Measurements from ENCODE around the gene KMT5C. TPM values are rescaled to one million over a fixed set of nuclear protein-coding genes. Genes with fewer than 3 reads are reported as not detected.

Gene KMT5C
- total RNA-seq, 1 experiment from 2014 or later = 5.2 TPM

GRCh38 chr19:55389386-55390317 lies 50.0 kb downstream of the KMT5C start:
- in situ Hi-C loops (cut with HindIII; ENCODE audit: low pct_unique_long_range_greater_than_20kb, low sequenced_read_pairs) = no loop called here
- DNase-seq (ENCODE audit: low read depth, low spot score) = no peak

GRCh38 chr19:55390461-55390880 lies 50.8 kb downstream of the KMT5C start:
- in situ Hi-C loops (cut with HindIII; ENCODE audit: low pct_unique_long_range_greater_than_20kb, low sequenced_read_pairs) = no loop called here
- no peak for DNase-seq (ENCODE audit: low read depth, low spot score)

GRCh38 chr19:55391191-55391670 lies 51.6 kb downstream of the KMT5C start:
- no peak for DNase-seq (ENCODE audit: low read depth, low spot score)

GRCh38 chr19:55391702-55392615 lies 52.3 kb downstream of the KMT5C start:
- DNase-seq (ENCODE audit: low read depth, low spot score) = no peak
- in situ Hi-C loops (cut with HindIII; ENCODE audit: low pct_unique_long_range_greater_than_20kb, low sequenced_read_pairs) = no loop called here

More at GRCh38 chr19:55391191-55391670, 51.6 kb downstream of the KMT5C start:
- in situ Hi-C loops (cut with HindIII; ENCODE audit: low pct_unique_long_range_greater_than_20kb, low sequenced_read_pairs) = no loop called here

- DNase-seq (ENCODE audit: low read depth, low spot score) = no peak
- in situ Hi-C loops (cut with HindIII; ENCODE audit: low pct_unique_long_range_greater_than_20kb, low sequenced_read_pairs) = no loop called here
These were observed 53.4 kb downstream of the KMT5C start for GRCh38 chr19:55392820-55393761.

Other genes with a start within 250 kb of the KMT5C start
- 30.0 and 35.1 TPM in 2 replicates for gene PPP1R12C, start 222.2 kb upstream of the KMT5C start, total RNA-seq (2014; rRNA removed; shearing (Covaris generic))
- gene TNNT1, start 190.7 kb upstream of the KMT5C start, total RNA-seq (2014; rRNA removed; shearing (Covaris generic)) = 53.1 and 53.4 TPM in 2 replicates
- gene TNNI3, start 182.1 kb upstream of the KMT5C start, total RNA-seq (2014; rRNA removed; shearing (Covaris generic)) = 1.6 and 2.3 TPM in 2 replicates
- gene DNAAF3, start 173.3 kb upstream of the KMT5C start, total RNA-seq (2014; rRNA removed; shearing (Covaris generic)) = 2.8 and 3.2 TPM in 2 replicates
- gene SYT5, start 159.6 kb upstream of the KMT5C start, total RNA-seq (2014; rRNA removed; shearing (Covaris generic)) = 0.37 and 1.1 TPM in 2 replicates
- gene PTPRH, start 130.4 kb upstream of the KMT5C start, total RNA-seq (2014; rRNA removed; shearing (Covaris generic)) = 29.8 and 38.1 TPM in 2 replicates
- gene TMEM86B, start 111.1 kb upstream of the KMT5C start, total RNA-seq (2014; rRNA removed; shearing (Covaris generic)) = 0.21 and 0.55 TPM in 2 replicates
- gene PPP6R1, start 80.9 kb upstream of the KMT5C start, total RNA-seq (2014; rRNA removed; shearing (Covaris generic)) = 33.7 and 44.3 TPM in 2 replicates
- gene HSPBP1, start 59.8 kb upstream of the KMT5C start, total RNA-seq (2014; rRNA removed; shearing (Covaris generic)) = 33.7 and 39.7 TPM in 2 replicates
- 3.3 and 3.5 TPM in 2 replicates for gene BRSK1, start 55.9 kb upstream of the KMT5C start, total RNA-seq (2014; rRNA removed; shearing (Covaris generic))
- not detected in 2 replicates for gene TMEM150B, start 14.5 kb upstream of the KMT5C start, total RNA-seq (2014; rRNA removed; shearing (Covaris generic))
- 0.16 and 0.42 TPM in 2 replicates for gene COX6B2, start 14.8 kb downstream of the KMT5C start, total RNA-seq (2014; rRNA removed; shearing (Covaris generic))
- not detected in 2 replicates for gene GARIN5B, start 23.4 kb downstream of the KMT5C start, total RNA-seq (2014; rRNA removed; shearing (Covaris generic))
- not detected in 2 replicates for gene IL11, start 30.6 kb downstream of the KMT5C start, total RNA-seq (2014; rRNA removed; shearing (Covaris generic))
- gene TMEM190, start 37.0 kb downstream of the KMT5C start, total RNA-seq (2014; rRNA removed; shearing (Covaris generic)) = not detected in 2 replicates
- 0.51 TPM in 1 of 2 replicates, not detected in the other for gene TMEM238, start 44.4 kb downstream of the KMT5C start, total RNA-seq (2014; rRNA removed; shearing (Covaris generic))
- gene RPL28, start 46.1 kb downstream of the KMT5C start, total RNA-seq (2014; rRNA removed; shearing (Covaris generic)) = 394 and 461 TPM in 2 replicates
- 269 and 276 TPM in 2 replicates for gene UBE2S, start 67.9 kb downstream of the KMT5C start, total RNA-seq (2014; rRNA removed; shearing (Covaris generic))
- not detected in 2 replicates for gene SHISA7, start 103.4 kb downstream of the KMT5C start, total RNA-seq (2014; rRNA removed; shearing (Covaris generic))
- gene ISOC2, start 121.8 kb downstream of the KMT5C start, total RNA-seq (2014; rRNA removed; shearing (Covaris generic)) = 79.2 and 90.6 TPM in 2 replicates
- not detected in 2 replicates for gene C19orf85, start 124.9 kb downstream of the KMT5C start, total RNA-seq (2014; rRNA removed; shearing (Covaris generic))
- 0.71 and 3.1 TPM in 2 replicates for gene ZNF628, start 136.7 kb downstream of the KMT5C start, total RNA-seq (2014; rRNA removed; shearing (Covaris generic))
- gene NAT14, start 145.3 kb downstream of the KMT5C start, total RNA-seq (2014; rRNA removed; shearing (Covaris generic)) = 11.8 TPM in 2 replicates
- 0.05 TPM in 1 of 2 replicates, not detected in the other for gene SSC5D, start 148.6 kb downstream of the KMT5C start, total RNA-seq (2014; rRNA removed; shearing (Covaris generic))
- not detected in 2 replicates for gene SBK2, start 197.3 kb downstream of the KMT5C start, total RNA-seq (2014; rRNA removed; shearing (Covaris generic))
- gene SBK3, start 205.7 kb downstream of the KMT5C start, total RNA-seq (2014; rRNA removed; shearing (Covaris generic)) = not detected in 2 replicates
- 2.4 and 3.8 TPM in 2 replicates for gene ZNF579, start 241.0 kb downstream of the KMT5C start, total RNA-seq (2014; rRNA removed; shearing (Covaris generic))

Measured in SK-MEL-5 (cell line).